Liver (tissue), 9 donors: ENCODE results near the gene ZDHHC20. TPM values are rescaled to one million over a fixed set of nuclear protein-coding genes. Genes with fewer than 3 reads are reported as not detected.

Experiments used
- DNase-seq: peaks from one replicate; pipeline ENCODE4 v3.0.0-alpha.2; 2017; ENCODE audit warnings: low spot score
- H3K27ac ChIP-seq, 2 donors: one replicate each; pipeline ENCODE4 v1.7.0; 2013; ENCODE audit warnings: inconsistent platforms in 2 of 2, low read length in 2 of 2, control low read depth in 1 of 2, low read depth in 1 of 2, mild to moderate bottlenecking in 1 of 2
- H3K27me3 ChIP-seq, 4 donors: one replicate each; pipeline versions ENCODE4 v1.6.1 to v1.7.0; 2013; ENCODE audit warnings: low read length in 3 of 4, inconsistent platforms in 1 of 4, mild to moderate bottlenecking in 1 of 4, moderate library complexity in 1 of 4; ENCODE audit not compliant: control insufficient read depth in 4 of 4, insufficient read depth in 4 of 4
- H3K36me3 ChIP-seq, 4 donors: one replicate each; pipeline versions ENCODE4 v1.6.1 to v1.7.0; 2013; ENCODE audit warnings: low read length in 3 of 4, mild to moderate bottlenecking in 3 of 4, low read depth in 1 of 4, moderate library complexity in 1 of 4; ENCODE audit not compliant: control insufficient read depth in 4 of 4, insufficient read depth in 3 of 4
- H3K4me1 ChIP-seq, 4 donors: one replicate each; pipeline versions ENCODE4 v1.6.1 to v1.7.0; 2013; ENCODE audit warnings: low read length in 3 of 4, mild to moderate bottlenecking in 3 of 4, moderate library complexity in 1 of 4; ENCODE audit not compliant: control insufficient read depth in 4 of 4, insufficient read depth in 4 of 4
- H3K4me3 ChIP-seq, 3 donors: one replicate each; pipeline versions ENCODE4 v1.6.1 to v1.7.0; 2013; ENCODE audit warnings: low read length in 3 of 3, control low read depth in 1 of 3, low read depth in 1 of 3, mild to moderate bottlenecking in 1 of 3
- H3K9ac ChIP-seq, 2 donors: one replicate each; pipeline ENCODE4 v1.7.0; 2013; ENCODE audit warnings: low read length in 2 of 2, mild to moderate bottlenecking in 2 of 2, moderate library complexity in 2 of 2, control low read depth in 1 of 2, low read depth in 1 of 2
- H3K9me3 ChIP-seq, 4 donors: one replicate each; pipeline versions ENCODE4 v1.6.1 to v1.7.0; 2013; ENCODE audit warnings: low read length in 3 of 4; ENCODE audit not compliant: control insufficient read depth in 4 of 4
- EGR1 ChIP-seq, 2 donors: IDR thresholded peaks; 2 replicates each; pipeline ENCODE4 v1.6.1; 2016 to 2018; ENCODE audit warnings: antibody characterized with exemption in 2 of 2, low read depth in 2 of 2
- FOXA1 ChIP-seq: IDR thresholded peaks from 2 replicates; pipeline ENCODE4 v1.6.1; 2016; ENCODE audit warnings: antibody characterized with exemption
- FOXA2 ChIP-seq: IDR thresholded peaks from 2 replicates; pipeline ENCODE4 v1.6.1; 2016; ENCODE audit warnings: antibody characterized with exemption
- GABPA ChIP-seq, 2 donors: IDR thresholded peaks in 1 of 2; conservative IDR thresholded peaks in 1 of 2; 2 replicates each; pipeline ENCODE4 v1.6.1; 2016; ENCODE audit warnings: antibody characterized with exemption in 2 of 2, mild to moderate bottlenecking in 1 of 2, moderate library complexity in 1 of 2
- HNF4A ChIP-seq, 2 donors: conservative IDR thresholded peaks; 2 replicates each; pipeline ENCODE4 v1.6.1; 2016; ENCODE audit warnings: antibody characterized with exemption in 2 of 2, mild to moderate bottlenecking in 2 of 2
- JUND ChIP-seq, 2 donors: IDR thresholded peaks; 2 replicates each; pipeline ENCODE4 v1.6.1; 2016; ENCODE audit warnings: antibody characterized with exemption in 2 of 2
- NR2F2 ChIP-seq: IDR thresholded peaks from 2 replicates; pipeline ENCODE4 v1.6.1; 2016; ENCODE audit warnings: antibody characterized with exemption
- RAD21 ChIP-seq, 2 donors: IDR thresholded peaks; 2 replicates each; pipeline ENCODE4 v1.6.1; 2016; ENCODE audit warnings: antibody characterized with exemption in 2 of 2, mild to moderate bottlenecking in 2 of 2
- RXRA ChIP-seq, 2 donors: IDR thresholded peaks; 2 replicates each; pipeline ENCODE4 v1.6.1; 2017 to 2018; ENCODE audit warnings: antibody characterized with exemption in 2 of 2, mild to moderate bottlenecking in 1 of 2
- SP1 ChIP-seq: IDR thresholded peaks from 2 replicates; pipeline ENCODE4 v1.6.1; 2018; ENCODE audit warnings: antibody characterized with exemption, mild to moderate bottlenecking
- TAF1 ChIP-seq: conservative IDR thresholded peaks from 2 replicates; pipeline ENCODE4 v1.6.1; 2016; ENCODE audit warnings: antibody characterized with exemption, mild to moderate bottlenecking
- YY1 ChIP-seq: IDR thresholded peaks from 2 replicates; pipeline ENCODE4 v1.6.1; 2016; ENCODE audit warnings: antibody characterized with exemption, mild to moderate bottlenecking
- WGBS: extraction: QIAGEN DNeasy Blood & Tissue Kit; methylation state at CpG from one replicate; pipeline ENCODE4 v1.1.7; 2013; 5-methylcytosine and 5-hydroxymethylcytosine counted together
- polyA plus RNA-seq, 2 donors: library from polyadenylated mRNA; stranded (reverse) in 1 of 2; unstranded in 1 of 2; fragments of 200-250 nt in 1 of 2; fragments of >200 nt in 1 of 2; fragmentation: Nextera tagmentation in 1 of 2; extraction: Ambion mirVana in 1 of 2; gene quantifications; one replicate each; pipeline versions ENCODE4 v1.2.1 to v1.2.3, GENCODE V29; 2013 to 2015
- total RNA-seq, 2 donors: library from RNA; depleted of rRNA; stranded (reverse); fragments of >200 nt; gene quantifications; one replicate each; pipeline ENCODE4 v1.2.3, GENCODE V29; 2014
- TF ChIP-seq, protein P1 (sequence below): IDR thresholded peaks from 2 replicates; pipeline ENCODE4 v1.6.1; 2016; ENCODE audit warnings: antibody characterized with exemption, mild to moderate bottlenecking
- TF ChIP-seq, protein P2 (sequence below): IDR thresholded peaks from 2 replicates; pipeline ENCODE4 v1.6.1; 2016; ENCODE audit warnings: antibody characterized with exemption
- TF ChIP-seq, protein P3 (sequence below): IDR thresholded peaks from 2 replicates; pipeline ENCODE4 v1.6.1; 2016; ENCODE audit warnings: antibody characterized with exemption
- TF ChIP-seq, protein P4 (sequence below): IDR thresholded peaks from 2 replicates; pipeline ENCODE4 v1.6.1; 2016; ENCODE audit warnings: antibody characterized with exemption
- TF ChIP-seq, protein P5 (sequence below): fragments of 150-350 bp; IDR thresholded peaks from 2 replicates; pipeline ENCODE4 v1.5.1; 2017; ENCODE audit warnings: improper control_type of control experiment, low read depth, low read length; ENCODE audit not compliant: missing input control
- donor health status: healthy.
- donor health status: healthy.
- donor health status: healthy.
- donor health status: healthy.
- donor health status: healthy.

The ZDHHC20 gene, protein sequence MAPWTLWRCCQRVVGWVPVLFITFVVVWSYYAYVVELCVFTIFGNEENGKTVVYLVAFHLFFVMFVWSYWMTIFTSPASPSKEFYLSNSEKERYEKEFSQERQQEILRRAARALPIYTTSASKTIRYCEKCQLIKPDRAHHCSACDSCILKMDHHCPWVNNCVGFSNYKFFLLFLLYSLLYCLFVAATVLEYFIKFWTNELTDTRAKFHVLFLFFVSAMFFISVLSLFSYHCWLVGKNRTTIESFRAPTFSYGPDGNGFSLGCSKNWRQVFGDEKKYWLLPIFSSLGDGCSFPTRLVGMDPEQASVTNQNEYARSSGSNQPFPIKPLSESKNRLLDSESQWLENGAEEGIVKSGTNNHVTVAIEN
- total RNA-seq (10 to 100 TPM; 28.6 to 55.4 TPM), polyA plus RNA-seq (1 to 10 TPM; 7.7 to 8.5 TPM)

DNA sequence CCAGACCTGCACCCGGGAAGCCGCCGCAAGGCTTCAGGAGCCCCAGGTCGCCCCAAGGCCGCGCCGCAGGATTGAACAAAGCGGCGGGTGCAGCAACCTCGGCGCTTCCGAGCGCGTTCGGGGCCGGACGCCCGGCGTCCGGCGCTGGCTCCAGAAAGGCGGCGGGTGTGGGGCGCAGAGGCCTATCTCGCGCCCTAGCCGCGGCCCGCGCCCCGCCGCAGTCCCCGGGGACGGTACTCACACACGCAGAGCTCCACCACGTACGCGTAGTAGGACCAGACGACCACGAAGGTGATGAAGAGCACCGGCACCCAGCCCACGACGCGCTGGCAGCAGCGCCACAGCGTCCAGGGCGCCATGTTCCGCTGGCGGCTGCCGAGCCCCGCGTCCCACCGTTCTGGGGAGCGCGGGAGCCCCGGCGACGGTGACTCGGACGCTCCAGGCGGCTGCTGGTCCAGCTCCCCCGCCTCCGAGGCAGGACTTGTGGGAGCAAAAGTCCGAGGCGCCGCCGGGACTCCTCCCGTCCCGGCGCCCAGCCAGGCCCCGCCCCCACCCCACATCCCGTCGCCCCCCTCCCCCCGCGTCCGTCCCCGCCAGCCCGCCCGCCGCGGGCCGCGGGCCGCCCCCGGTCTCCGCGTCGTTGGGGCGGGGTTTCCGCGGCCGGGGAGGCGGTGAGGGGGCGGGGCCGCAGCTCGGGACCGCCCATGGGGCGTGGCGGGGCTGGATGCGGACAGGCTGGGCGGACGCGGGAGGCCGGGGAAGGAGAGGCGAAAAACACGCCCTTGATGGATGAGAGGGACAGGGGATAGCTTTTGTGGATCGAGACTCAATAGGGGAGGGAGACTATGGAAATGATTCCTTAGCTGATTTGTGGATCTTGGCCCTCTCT lies at the start of gene ZDHHC20:
ZDHHC20 (minus strand) TSS at position 491 of the 889 bp plus-strand sequence; CDS start at position 359, 132 bp downstream.
- Histone ChIP-seq H3K9ac (peak within 1 kb of the TSS; percentile 80 to 93), H3K27ac (peak within 1 kb of the TSS; percentile 89 to 94), H3K4me1 (peaks cover 1 to 19% (median 9%) of the 10 kb centered on the region in 4 donors), H3K27me3 (no peaks in the 10 kb centered on the region), H3K9me3 (no peaks in the 10 kb centered on the region), H3K4me3 (peak within 1 kb of the TSS; percentile 96 to 100 (median 98)), H3K36me3 (no peaks in the 10 kb centered on the region)
- WGBS = under 1% methylated on average over 107 of the region's 107 CpGs
- peak; percentile 99 for DNase-seq
- TF ChIP-seq EGR1 (IDR thresholded peaks at IDR 0.05; ENCODE audit: low read depth in 2 of 2) = no peak
- TF ChIP-seq HNF4A (conservative IDR thresholded peaks at IDR 0.05) = peak; percentile 39 to 43
- TF ChIP-seq SP1 = peak; percentile 49
- TF ChIP-seq, protein P1, sequence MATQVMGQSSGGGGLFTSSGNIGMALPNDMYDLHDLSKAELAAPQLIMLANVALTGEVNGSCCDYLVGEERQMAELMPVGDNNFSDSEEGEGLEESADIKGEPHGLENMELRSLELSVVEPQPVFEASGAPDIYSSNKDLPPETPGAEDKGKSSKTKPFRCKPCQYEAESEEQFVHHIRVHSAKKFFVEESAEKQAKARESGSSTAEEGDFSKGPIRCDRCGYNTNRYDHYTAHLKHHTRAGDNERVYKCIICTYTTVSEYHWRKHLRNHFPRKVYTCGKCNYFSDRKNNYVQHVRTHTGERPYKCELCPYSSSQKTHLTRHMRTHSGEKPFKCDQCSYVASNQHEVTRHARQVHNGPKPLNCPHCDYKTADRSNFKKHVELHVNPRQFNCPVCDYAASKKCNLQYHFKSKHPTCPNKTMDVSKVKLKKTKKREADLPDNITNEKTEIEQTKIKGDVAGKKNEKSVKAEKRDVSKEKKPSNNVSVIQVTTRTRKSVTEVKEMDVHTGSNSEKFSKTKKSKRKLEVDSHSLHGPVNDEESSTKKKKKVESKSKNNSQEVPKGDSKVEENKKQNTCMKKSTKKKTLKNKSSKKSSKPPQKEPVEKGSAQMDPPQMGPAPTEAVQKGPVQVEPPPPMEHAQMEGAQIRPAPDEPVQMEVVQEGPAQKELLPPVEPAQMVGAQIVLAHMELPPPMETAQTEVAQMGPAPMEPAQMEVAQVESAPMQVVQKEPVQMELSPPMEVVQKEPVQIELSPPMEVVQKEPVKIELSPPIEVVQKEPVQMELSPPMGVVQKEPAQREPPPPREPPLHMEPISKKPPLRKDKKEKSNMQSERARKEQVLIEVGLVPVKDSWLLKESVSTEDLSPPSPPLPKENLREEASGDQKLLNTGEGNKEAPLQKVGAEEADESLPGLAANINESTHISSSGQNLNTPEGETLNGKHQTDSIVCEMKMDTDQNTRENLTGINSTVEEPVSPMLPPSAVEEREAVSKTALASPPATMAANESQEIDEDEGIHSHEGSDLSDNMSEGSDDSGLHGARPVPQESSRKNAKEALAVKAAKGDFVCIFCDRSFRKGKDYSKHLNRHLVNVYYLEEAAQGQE = peak; percentile 61

DNA sequence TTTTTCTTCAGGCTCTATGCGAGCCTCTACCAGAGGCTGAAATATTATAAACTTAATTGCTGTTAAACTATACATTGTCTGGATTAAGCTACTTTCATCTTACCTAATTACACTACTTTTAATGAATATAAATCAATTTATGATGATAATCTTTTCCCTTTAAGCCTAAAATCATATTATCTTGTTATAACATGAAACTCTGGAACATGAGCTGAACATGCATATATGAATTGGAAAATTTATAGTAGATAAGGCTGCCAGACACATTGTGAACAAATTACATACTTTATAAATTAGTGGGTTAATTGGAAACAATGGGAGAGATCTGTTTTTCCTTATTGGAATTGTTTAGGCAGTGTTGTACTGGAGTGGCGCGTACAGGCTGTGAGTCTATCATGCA lies 45.3 kb upstream of the ZDHHC20 start:
- DNase-seq = no peak
- Histone ChIP-seq H3K27me3 (no peaks in the 10 kb centered on the region), H3K9me3 (no peaks in the 10 kb centered on the region), H3K27ac (no peak overlapping the region), H3K36me3 (peaks cover under 1 to 8% (median 5%) of the 10 kb centered on the region in 4 donors), H3K4me3 (no peak overlapping the region), H3K4me1 (no peaks in the 10 kb centered on the region), H3K9ac (no peak overlapping the region)
- TF ChIP-seq FOXA2 (no peak), TAF1 (no peak), EGR1 (IDR thresholded peaks at IDR 0.05; ENCODE audit: low read depth in 2 of 2) (no peak), HNF4A (conservative IDR thresholded peaks at IDR 0.05) (no peak), FOXA1 (no peak), YY1 (no peak), RXRA (IDR thresholded peaks at IDR 0.05) (no peak), RAD21 (IDR thresholded peaks at IDR 0.05) (no peak), GABPA (IDR thresholded peaks at IDR 0.05 in 1 of 2, conservative IDR thresholded peaks at IDR 0.05 in 1 of 2) (no peak), NR2F2 (no peak), SP1 (no peak), JUND (IDR thresholded peaks at IDR 0.05) (no peak)
- TF ChIP-seq, protein P1 = no peak
- TF ChIP-seq, protein P2, sequence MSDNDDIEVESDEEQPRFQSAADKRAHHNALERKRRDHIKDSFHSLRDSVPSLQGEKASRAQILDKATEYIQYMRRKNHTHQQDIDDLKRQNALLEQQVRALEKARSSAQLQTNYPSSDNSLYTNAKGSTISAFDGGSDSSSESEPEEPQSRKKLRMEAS = no peak
- TF ChIP-seq, protein P3, sequence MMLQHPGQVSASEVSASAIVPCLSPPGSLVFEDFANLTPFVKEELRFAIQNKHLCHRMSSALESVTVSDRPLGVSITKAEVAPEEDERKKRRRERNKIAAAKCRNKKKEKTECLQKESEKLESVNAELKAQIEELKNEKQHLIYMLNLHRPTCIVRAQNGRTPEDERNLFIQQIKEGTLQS = no peak
- TF ChIP-seq, protein P4, sequence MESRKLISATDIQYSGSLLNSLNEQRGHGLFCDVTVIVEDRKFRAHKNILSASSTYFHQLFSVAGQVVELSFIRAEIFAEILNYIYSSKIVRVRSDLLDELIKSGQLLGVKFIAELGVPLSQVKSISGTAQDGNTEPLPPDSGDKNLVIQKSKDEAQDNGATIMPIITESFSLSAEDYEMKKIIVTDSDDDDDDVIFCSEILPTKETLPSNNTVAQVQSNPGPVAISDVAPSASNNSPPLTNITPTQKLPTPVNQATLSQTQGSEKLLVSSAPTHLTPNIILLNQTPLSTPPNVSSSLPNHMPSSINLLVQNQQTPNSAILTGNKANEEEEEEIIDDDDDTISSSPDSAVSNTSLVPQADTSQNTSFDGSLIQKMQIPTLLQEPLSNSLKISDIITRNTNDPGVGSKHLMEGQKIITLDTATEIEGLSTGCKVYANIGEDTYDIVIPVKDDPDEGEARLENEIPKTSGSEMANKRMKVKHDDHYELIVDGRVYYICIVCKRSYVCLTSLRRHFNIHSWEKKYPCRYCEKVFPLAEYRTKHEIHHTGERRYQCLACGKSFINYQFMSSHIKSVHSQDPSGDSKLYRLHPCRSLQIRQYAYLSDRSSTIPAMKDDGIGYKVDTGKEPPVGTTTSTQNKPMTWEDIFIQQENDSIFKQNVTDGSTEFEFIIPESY = no peak
- TF ChIP-seq, protein P5, sequence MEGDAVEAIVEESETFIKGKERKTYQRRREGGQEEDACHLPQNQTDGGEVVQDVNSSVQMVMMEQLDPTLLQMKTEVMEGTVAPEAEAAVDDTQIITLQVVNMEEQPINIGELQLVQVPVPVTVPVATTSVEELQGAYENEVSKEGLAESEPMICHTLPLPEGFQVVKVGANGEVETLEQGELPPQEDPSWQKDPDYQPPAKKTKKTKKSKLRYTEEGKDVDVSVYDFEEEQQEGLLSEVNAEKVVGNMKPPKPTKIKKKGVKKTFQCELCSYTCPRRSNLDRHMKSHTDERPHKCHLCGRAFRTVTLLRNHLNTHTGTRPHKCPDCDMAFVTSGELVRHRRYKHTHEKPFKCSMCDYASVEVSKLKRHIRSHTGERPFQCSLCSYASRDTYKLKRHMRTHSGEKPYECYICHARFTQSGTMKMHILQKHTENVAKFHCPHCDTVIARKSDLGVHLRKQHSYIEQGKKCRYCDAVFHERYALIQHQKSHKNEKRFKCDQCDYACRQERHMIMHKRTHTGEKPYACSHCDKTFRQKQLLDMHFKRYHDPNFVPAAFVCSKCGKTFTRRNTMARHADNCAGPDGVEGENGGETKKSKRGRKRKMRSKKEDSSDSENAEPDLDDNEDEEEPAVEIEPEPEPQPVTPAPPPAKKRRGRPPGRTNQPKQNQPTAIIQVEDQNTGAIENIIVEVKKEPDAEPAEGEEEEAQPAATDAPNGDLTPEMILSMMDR = no peak
- 96% methylated on average over 3 of the region's 3 CpGs for WGBS
